Esophagus squamous epithelium (tissue), 5 donors: ENCODE results near the gene C4orf51. TPM values are rescaled to one million over a fixed set of nuclear protein-coding genes. Genes with fewer than 3 reads are reported as not detected.

Source experiments
- DNase-seq: peaks from one replicate; lab custom pipeline; 2025; lab: John Stamatoyannopoulos, UW
- H3K27ac ChIP-seq, 4 donors: fragments of 200-600 bp; sonication (generic); one replicate each; pipeline ENCODE4 v1.5.1; 2016 to 2019; ENCODE audit warnings: mild to moderate bottlenecking in 1 of 4
- H3K27me3 ChIP-seq, 4 donors: fragments of 200-600 bp; sonication (generic); 1 replicate in 3 of 4; 2 replicates in 1 of 4; pipeline versions ENCODE4 v1.5.1 to v1.6.0; 2017 to 2021; ENCODE audit warnings: antibody characterized with exemption in 1 of 4
- H3K36me3 ChIP-seq, 3 donors: fragments of 200-600 bp; sonication (generic); one replicate each; pipeline ENCODE4 v1.5.1; 2016 to 2019
- H3K4me1 ChIP-seq, 3 donors: fragments of 200-600 bp; sonication (generic); one replicate each; pipeline ENCODE4 v1.5.1; 2017 to 2019
- H3K4me3 ChIP-seq, 4 donors: fragments of 200-600 bp; sonication (generic); 1 replicate in 3 of 4; 2 replicates in 1 of 4; pipeline ENCODE4 v1.5.1; 2016 to 2019; ENCODE audit warnings: mild to moderate bottlenecking in 2 of 4, moderate library complexity in 1 of 4
- H3K9me3 ChIP-seq, 3 donors: fragments of 200-600 bp; sonication (generic); one replicate each; pipeline ENCODE4 v1.5.1; 2016 to 2019
- CTCF ChIP-seq, 6 experiments: fragments of 450-650 bp in 4 of 6; fragments of 200-600 bp in 2 of 6; sonication (generic) in 2 of 6; IDR thresholded peaks; one replicate each; pipeline ENCODE4 v1.5.1; 2016 to 2019; ENCODE audit warnings: antibody characterized with exemption in 6 of 6, mild to moderate bottlenecking in 4 of 6, moderate library complexity in 4 of 6
- POLR2A ChIP-seq, 4 donors: fragments of 450-650 bp; IDR thresholded peaks; one replicate each; pipeline ENCODE4 v1.6.1; 2017; ENCODE audit warnings: antibody characterized with exemption in 4 of 4, mild to moderate bottlenecking in 4 of 4, moderate library complexity in 3 of 4
- WGBS, 2 donors: methylation state at CpG; one replicate each; pipeline ENCODE4 v1.1.5; 2018; 5-methylcytosine and 5-hydroxymethylcytosine counted together
- intact Hi-C: fragments of 100-400 bp; cut with DNase I; formaldehyde crosslinking; loops from one replicate; pipeline ENCODE4 v1.15.0; 2022
- total RNA-seq, 4 donors: library from RNA; depleted of rRNA; stranded (reverse); fragments of >200 nt; gene quantifications; one replicate each; pipeline ENCODE4 v1.1.0, GENCODE V29; 2016
- donor health status: DM: yes; HTN: yes; CAD: no.

C4orf51 gene
- total RNA-seq, 4 donors from 2014 or later = not detected

DNA sequence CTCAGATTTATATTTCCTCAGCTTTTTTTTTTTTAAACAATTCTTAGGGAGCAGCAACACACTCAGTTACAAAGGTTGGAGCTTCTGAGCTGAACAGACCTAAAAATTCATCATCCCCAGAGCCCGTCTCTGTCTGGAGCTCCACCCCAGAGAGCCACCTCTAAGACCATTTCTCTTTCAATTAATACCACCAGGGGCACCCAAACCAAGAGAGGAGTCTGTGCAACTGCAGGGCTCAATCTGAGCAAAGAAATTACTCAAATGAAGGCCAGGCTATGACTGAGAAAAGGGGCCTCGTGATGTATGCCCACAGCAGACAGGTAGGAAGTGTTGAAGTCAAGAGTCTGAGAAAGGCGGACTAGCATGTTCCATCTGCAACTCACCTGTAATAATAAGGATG is 95.5 kb downstream of the C4orf51 start:
- Histone ChIP-seq H3K4me3 (no peak overlapping the region), H3K27me3 (no peaks in the 10 kb centered on the region), H3K4me1 (no peaks in the 10 kb centered on the region), H3K27ac (no peak overlapping the region), H3K36me3 (peaks cover 0 to 35% (median 0%) of the 10 kb centered on the region in 3 donors), H3K9me3 (no peaks in the 10 kb centered on the region)
- WGBS, 2 donors = 95 to 96% methylated on average over 3 of the region's 3 CpGs
- intact Hi-C loops = no loop called here
- DNase-seq = no peak
- TF ChIP-seq POLR2A (IDR thresholded peaks at IDR 0.05) (no peak), CTCF (IDR thresholded peaks at IDR 0.05) (no peak)

- intact Hi-C loops = no loop called here
- Histone ChIP-seq H3K27ac (no peak overlapping the region), H3K36me3 (peaks cover 0 to 35% (median 0%) of the 10 kb centered on the region in 3 donors), H3K9me3 (no peaks in the 10 kb centered on the region), H3K27me3 (no peaks in the 10 kb centered on the region), H3K4me1 (no peaks in the 10 kb centered on the region), H3K4me3 (no peak overlapping the region)
- TF ChIP-seq CTCF (IDR thresholded peaks at IDR 0.05) (no peak), POLR2A (IDR thresholded peaks at IDR 0.05) (no peak)
- 85 to 92% methylated on average over 4 of the region's 4 CpGs for WGBS, 2 donors
- DNase-seq = no peak
These were observed 96.3 kb downstream of the C4orf51 start for GRCh38 chr4:145776208-145776607.

GRCh38 chr4:145779319-145779801 is 99.4 kb downstream of the C4orf51 start:
- TF ChIP-seq CTCF (IDR thresholded peaks at IDR 0.05) (no peak), POLR2A (IDR thresholded peaks at IDR 0.05) (no peak)

DNA sequence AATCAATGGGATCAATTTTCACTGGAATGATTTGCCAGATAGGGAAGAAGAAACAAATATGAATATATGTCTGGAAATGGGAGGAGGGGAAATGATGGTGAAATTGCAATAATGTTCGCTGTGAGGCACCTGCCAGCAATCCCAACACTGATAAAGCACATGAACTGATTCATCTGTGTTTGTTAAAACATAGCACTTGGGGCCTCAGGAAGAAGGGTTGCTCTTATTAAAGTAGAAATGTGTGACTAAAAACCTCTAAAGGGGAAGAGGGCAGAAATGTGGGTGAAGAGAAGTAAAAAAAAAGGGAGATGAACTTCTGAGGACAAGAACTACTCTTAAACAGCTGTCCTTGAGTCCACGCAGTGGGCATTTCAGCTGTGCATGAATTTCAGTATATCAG is 101.4 kb downstream of the C4orf51 start:
- no peaks in the 10 kb centered on the region for H3K27me3 ChIP-seq
- DNase-seq = no peak
- H3K36me3 ChIP-seq = no peaks in the 10 kb centered on the region
- no peak overlapping the region for H3K27ac ChIP-seq
- intact Hi-C loops = no loop called here
- no peak overlapping the region for H3K4me3 ChIP-seq
- 65 to 79% methylated on average over 2 of the region's 2 CpGs for WGBS, 2 donors
- H3K9me3 ChIP-seq = no peaks in the 10 kb centered on the region
- H3K4me1 ChIP-seq = peaks cover 0 to 13% (median 1%) of the 10 kb centered on the region in 3 donors
- TF ChIP-seq POLR2A (IDR thresholded peaks at IDR 0.05) = no peak
- no peak for TF ChIP-seq CTCF (IDR thresholded peaks at IDR 0.05)

More at GRCh38 chr4:145779319-145779801, 99.4 kb downstream of the C4orf51 start:
- no peaks in the 10 kb centered on the region for H3K9me3 ChIP-seq
- H3K4me1 ChIP-seq = no peaks in the 10 kb centered on the region
- peaks cover 0 to 17% (median 0%) of the 10 kb centered on the region in 3 donors for H3K36me3 ChIP-seq
- no peak for DNase-seq
- no peak overlapping the region for H3K4me3 ChIP-seq
- H3K27ac ChIP-seq = no peak overlapping the region
- WGBS, 2 donors = 82 to 93% methylated on average over 8 of the region's 8 CpGs
- H3K27me3 ChIP-seq = no peaks in the 10 kb centered on the region
- intact Hi-C loops = no loop called here

Other genes with a start within 250 kb of the C4orf51 start
- 10 to 100 TPM; 17.2 to 38.1 (median 26.8) TPM for gene SMAD1, start 198.3 kb upstream of the C4orf51 start, total RNA-seq
- gene MMAA, start 60.8 kb upstream of the C4orf51 start, total RNA-seq = 1 to 10 TPM; 2.2 to 7.9 (median 6.2) TPM